GM21723 (cell line): ENCODE results near the gene AP3B1.

Experiments used
- ATAC-seq: cut with Tn5 transposase; IDR thresholded peaks from one replicate; pipeline ENCODE4 v1.9.1; 2021; ENCODE audit warnings: mild to moderate bottlenecking, moderate library complexity; ENCODE audit not compliant: unreplicated experiment

The AP3B1 gene

GRCh38 chr5:78294248-78295034 lies at the start of gene AP3B1:
Gene AP3B1, minus strand, starts transcription at chr5:78294698. Its CDS starts 119 bp downstream, at chr5:78294579.
- peak; percentile 86 for ATAC-seq

- ATAC-seq: no peak
These were observed 46.9 kb upstream of the AP3B1 start for GRCh38 chr5:78341440-78341839.

GRCh38 chr5:78339617-78340436 lies 45.3 kb upstream of the AP3B1 start:
- no peak for ATAC-seq

- ATAC-seq: no peak
These were observed 42.2 kb upstream of the AP3B1 start for GRCh38 chr5:78336698-78337097.

- no peak for ATAC-seq
These were observed 41.5 kb upstream of the AP3B1 start for GRCh38 chr5:78335976-78336375.

GRCh38 chr5:78334811-78335210 lies 40.3 kb upstream of the AP3B1 start:
- ATAC-seq: no peak

DNA sequence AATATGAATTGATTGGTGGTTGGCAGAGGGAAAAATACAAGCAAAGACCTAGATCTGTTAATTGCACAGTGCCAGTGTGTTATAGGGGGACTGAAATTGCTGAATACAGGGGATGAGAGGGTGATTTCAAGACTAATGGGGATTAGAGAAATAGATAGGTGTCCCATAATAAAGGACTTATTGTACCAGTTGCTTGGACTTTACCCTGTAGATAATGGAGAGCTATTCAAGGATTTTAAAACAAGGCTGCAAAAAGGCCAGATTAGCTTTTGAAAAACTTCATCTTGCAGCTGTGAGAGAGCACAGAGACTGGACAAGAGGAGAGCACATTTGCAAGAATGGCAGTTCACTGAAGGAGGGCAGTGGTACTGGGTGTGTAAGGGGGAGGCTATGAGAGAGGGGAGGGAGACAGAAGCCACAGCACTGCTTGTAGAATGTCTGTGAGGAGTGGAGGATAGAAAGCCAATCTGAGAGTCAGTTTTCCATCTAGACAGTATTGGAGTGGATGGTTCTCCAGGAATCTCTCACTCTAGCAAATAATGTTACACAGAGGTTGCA lies 37.1 kb upstream of the AP3B1 start:
- ATAC-seq: no peak

GRCh38 chr5:78328585-78329173 lies 34.2 kb upstream of the AP3B1 start:
- ATAC-seq: no peak

DNA sequence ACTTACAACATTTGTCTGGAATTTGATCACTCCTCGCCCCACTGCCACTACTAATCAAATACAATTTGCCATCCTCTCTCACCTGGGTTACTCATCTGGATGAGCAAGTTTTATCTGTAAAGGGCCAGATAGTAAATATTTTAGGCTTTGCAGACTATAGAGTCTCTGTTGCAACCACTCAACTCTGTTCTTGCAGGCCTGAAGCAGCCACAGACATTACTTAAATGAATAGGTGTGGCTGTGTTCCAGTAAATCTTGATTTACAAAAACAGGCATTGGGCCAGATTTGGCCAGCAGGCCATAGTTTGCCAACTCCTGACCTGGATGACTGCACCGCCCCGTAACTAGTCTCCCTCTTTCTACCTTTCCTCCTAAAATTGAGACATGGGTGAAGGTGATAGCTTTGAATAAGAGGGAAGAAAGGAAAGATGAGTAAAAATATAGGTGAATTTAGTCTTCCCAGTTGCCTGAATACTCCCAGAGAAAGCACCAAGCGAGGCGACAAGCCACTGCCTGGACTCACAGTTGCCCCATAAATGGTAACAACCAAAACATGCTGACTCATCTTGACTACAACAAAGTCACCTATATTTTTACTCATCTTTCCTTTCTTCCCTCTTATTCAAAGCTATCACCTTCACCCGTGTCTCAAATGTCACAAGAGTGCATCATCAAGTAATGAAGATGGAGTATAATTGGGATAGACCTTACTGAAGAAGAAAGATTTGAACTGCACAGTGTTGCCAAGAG lies 33.4 kb upstream of the AP3B1 start:
- ATAC-seq: no peak

GRCh38 chr5:78326930-78327329 lies 32.4 kb upstream of the AP3B1 start:
- no peak for ATAC-seq

GRCh38 chr5:78323241-78323640 lies 28.7 kb upstream of the AP3B1 start:
- ATAC-seq: no peak

GRCh38 chr5:78320401-78320800 lies 25.9 kb upstream of the AP3B1 start:
- ATAC-seq: no peak

GRCh38 chr5:78318337-78318736 lies 23.8 kb upstream of the AP3B1 start:
- ATAC-seq: no peak

DNA sequence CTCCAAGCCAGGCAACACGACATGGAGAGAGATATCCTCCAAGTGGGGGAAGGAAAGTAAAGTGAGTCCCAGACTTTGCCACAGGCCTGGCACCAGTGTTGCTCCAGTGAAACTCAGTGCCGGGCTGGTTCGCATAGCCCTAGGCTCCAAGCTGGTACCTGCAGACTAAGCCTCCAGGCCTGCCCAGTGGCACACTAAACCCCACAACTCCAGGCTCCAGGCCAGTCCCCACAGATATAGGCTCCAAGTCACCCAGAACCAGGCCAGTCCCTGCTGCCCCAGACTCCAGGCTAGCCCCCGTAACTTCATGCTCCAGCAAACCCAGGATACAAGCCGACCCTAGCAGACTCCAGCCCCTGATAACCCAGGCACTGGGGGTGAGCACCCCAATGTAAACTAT lies 23.0 kb upstream of the AP3B1 start:
- no peak for ATAC-seq

DNA sequence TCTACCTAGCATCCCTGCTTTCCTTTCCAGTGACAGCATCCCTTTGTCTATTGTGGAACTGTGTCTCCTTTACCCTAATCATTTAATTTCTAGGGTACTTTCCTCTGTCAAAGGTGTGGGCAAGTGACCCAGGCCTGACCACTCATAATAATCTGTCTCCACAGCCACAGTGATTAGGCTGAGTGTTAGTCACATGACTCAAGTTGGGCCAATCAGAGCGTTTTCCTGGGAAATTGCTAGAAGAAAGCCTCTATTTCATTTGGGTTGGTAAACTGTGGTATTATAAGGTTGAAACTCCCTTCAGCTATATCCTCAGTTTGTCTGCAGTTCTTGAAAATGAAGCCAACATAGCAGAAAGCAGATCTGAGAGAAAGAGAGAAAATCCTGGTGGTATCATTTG lies 14.2 kb upstream of the AP3B1 start:
- ATAC-seq: no peak

DNA sequence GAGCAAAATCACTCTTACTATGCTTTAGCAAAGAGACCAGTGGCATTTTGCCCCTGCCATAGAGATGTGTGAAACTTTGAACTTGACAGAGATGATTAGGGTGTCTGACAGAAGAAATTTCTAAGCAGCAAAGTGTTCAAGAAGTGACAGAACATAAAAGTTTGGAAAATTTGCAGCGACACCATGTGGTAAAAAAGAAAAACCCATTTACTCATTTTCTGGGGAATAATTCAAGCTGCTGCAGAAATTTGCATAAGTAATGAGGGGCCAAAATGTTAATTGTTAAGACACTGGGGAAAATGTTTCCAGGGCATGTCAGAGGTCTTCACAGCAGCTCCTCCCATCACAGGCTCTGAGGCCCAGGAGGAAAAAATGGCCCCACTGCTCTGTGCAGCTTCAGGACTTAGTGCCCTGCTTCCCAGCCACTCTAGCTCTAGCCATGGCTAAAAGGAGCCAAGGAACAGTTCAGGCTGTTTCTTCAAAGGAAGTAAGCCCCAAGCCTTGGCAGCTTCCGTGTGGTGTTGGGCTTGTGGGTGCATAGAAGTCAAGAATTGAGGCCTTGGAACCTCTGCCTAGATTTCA lies 6.1 kb upstream of the AP3B1 start:
- ATAC-seq: no peak

- peak; percentile 39 for ATAC-seq
These were observed 800 bp upstream of the AP3B1 start for GRCh38 chr5:78295035-78295961.

DNA sequence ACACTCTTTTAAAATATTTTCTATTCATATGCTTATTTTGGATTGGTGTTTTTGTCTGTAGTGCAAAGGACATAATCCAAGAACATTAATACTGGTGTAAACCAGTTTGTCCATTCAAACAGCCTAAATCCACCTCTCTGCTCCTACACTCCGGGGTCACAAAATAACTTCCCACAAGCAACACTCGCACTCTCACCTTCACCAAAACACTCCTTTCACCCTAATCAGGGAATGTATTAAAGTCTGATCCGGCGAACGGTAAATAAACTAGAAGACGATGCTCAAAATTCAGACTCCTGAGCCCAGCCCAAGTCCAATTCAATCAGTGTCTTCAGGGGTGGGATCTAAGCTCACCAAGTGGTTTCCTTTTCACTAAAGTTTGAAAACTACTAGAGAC lies 649 bp downstream of the AP3B1 start:
- peak; percentile 4 for ATAC-seq

GRCh38 chr5:78291687-78292086 lies 2.8 kb downstream of the AP3B1 start:
- ATAC-seq: no peak
